ENCODE data around the gene ASB10.

DNA sequence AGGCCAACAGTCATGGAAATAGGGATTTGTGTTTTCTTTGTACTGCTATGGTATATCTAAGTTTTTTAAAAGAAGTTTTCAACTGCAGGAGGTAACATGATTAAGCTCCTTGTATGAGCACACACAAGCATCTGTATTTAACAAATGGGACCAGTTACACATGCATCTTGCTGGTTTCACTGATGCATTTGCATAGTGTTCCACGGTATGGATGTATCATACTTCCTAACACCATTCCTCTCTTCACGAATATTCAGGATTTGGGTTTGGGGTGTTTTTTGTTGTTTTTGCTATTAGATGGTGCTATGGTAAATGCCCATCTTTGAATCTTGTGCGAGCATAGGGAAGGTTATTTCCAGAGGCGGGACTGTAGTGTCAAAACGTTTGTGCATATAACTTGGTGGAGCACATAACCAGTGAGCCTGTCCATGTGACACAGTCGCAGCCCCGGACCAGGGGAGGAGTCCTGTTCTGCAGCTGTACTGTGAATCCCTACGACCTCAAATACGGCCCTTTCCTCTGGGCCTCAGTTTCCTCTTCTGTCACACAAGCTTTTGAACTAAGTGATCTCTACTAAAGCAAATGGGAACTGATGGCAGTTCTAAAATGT, 21.3 kb upstream of the ASB10 start:
- TF ChIP-seq CTCF (conservative IDR thresholded peaks at IDR 0.05 in 1 of 2, IDR thresholded peaks at IDR 0.05 in 1 of 2; ENCODE audit: extremely low read depth in 1 of 2, insufficient read depth in 1 of 2, low read depth in 1 of 2, low read length in 2 of 2) (no peak), EZH2 (IDR thresholded peaks at IDR 0.05; ENCODE audit: borderline replicate concordance, low read length) (no peak)
